HepG2 (cell line): Measurements from ENCODE around the gene B4GALT7. TPM values are rescaled to one million over a fixed set of nuclear protein-coding genes. Genes with fewer than 3 reads are reported as not detected.

Experiments used
- ARNT ChIP-seq: fragments of 450-650 bp; IDR thresholded peaks from 2 replicates; pipeline ENCODE4 v1.6.1; 2017
- ATF7 ChIP-seq, 2 experiments: fragments of 450-650 bp in 1 of 2; sonication (generic) in 1 of 2; formaldehyde crosslinking in 1 of 2; IDR thresholded peaks; 2 replicates each; pipeline versions ENCODE4 v1.4.0 to v1.6.1; 2016 to 2020; ENCODE audit warnings: antibody characterized with exemption in 1 of 2, mild to moderate bottlenecking in 1 of 2, missing genetic modification reagents in 1 of 2
- FOXA3 ChIP-seq: IDR thresholded peaks from 2 replicates; pipeline ENCODE4 v1.6.1; 2016; ENCODE audit warnings: missing genetic modification reagents, missing compliant biosample characterization
- FOXC1 ChIP-seq: sonication (generic); formaldehyde crosslinking; IDR thresholded peaks from 2 replicates; pipeline ENCODE4 v1.8.0; 2022; ENCODE audit warnings: mild to moderate bottlenecking, missing genetic modification reagents, borderline replicate concordance
- GATAD1 ChIP-seq: IDR thresholded peaks from 2 replicates; pipeline ENCODE4 v1.6.1; 2016; ENCODE audit warnings: missing genetic modification reagents, missing compliant biosample characterization
- GATAD2A ChIP-seq: IDR thresholded peaks from 2 replicates; pipeline ENCODE4 v1.6.1; 2016
- GLMP ChIP-seq: sonication (generic); formaldehyde crosslinking; IDR thresholded peaks from 2 replicates; pipeline ENCODE4 v1.9.0; 2021; ENCODE audit warnings: missing genetic modification reagents, mild to moderate bottlenecking, borderline replicate concordance
- HNRNPLL ChIP-seq: fragments of 200-400 bp; formaldehyde crosslinking; IDR thresholded peaks from 2 replicates; pipeline ENCODE4 v1.6.1; 2017; ENCODE audit warnings: mild to moderate bottlenecking, low read depth, low read length; ENCODE audit not compliant: poor library complexity, severe bottlenecking
- IRF2 ChIP-seq: IDR thresholded peaks from 2 replicates; pipeline ENCODE4 v1.6.1; 2018; ENCODE audit warnings: missing genetic modification reagents, missing compliant biosample characterization
- KDM1A ChIP-seq: IDR thresholded peaks from 2 replicates; pipeline ENCODE4 v1.6.1; 2016; ENCODE audit warnings: missing compliant biosample characterization
- KLF16 ChIP-seq, 2 experiments: sonication (generic) in 1 of 2; formaldehyde crosslinking in 1 of 2; IDR thresholded peaks; 2 replicates each; pipeline versions ENCODE4 v1.6.1 to v1.8.0; 2016 to 2023; ENCODE audit warnings: missing genetic modification reagents in 2 of 2, missing compliant biosample characterization in 1 of 2
- MAX ChIP-seq: IDR thresholded peaks from 2 replicates; pipeline ENCODE4 v1.6.1; 2012; ENCODE audit warnings: inconsistent platforms
- MLX ChIP-seq: IDR thresholded peaks from 2 replicates; pipeline ENCODE4 v1.6.1; 2016
- MTF2 ChIP-seq: sonication (generic); formaldehyde crosslinking; IDR thresholded peaks from 2 replicates; pipeline ENCODE4 v1.5.0; 2020; ENCODE audit warnings: missing genetic modification reagents, borderline replicate concordance
- POLR2A ChIP-seq, 2 experiments: IDR thresholded peaks; 2 replicates each; pipeline ENCODE4 v1.6.1; 2011; ENCODE audit warnings: low read depth in 2 of 2, low read length in 2 of 2, mild to moderate bottlenecking in 1 of 2, moderate library complexity in 1 of 2; ENCODE audit not compliant: insufficient read depth in 1 of 2
- SIX1 ChIP-seq: sonication (generic); formaldehyde crosslinking; IDR thresholded peaks from 2 replicates; pipeline ENCODE4 v1.4.0; 2020; ENCODE audit warnings: missing genetic modification reagents, borderline replicate concordance
- TEAD2 ChIP-seq: sonication (generic); formaldehyde crosslinking; IDR thresholded peaks from 2 replicates; pipeline ENCODE4 v1.9.0; 2021; ENCODE audit warnings: missing genetic modification reagents
- TFE3 ChIP-seq: IDR thresholded peaks from 2 replicates; pipeline ENCODE4 v1.6.1; 2016
- ZBTB43 ChIP-seq: sonication (generic); formaldehyde crosslinking; conservative IDR thresholded peaks from 2 replicates; pipeline ENCODE4 v1.4.0; 2020; ENCODE audit warnings: missing genetic modification reagents
- ZNF331 ChIP-seq: sonication (generic); formaldehyde crosslinking; IDR thresholded peaks from 2 replicates; pipeline ENCODE4 v1.4.0; 2020; ENCODE audit warnings: missing genetic modification reagents
- ZNF451 ChIP-seq: sonication (generic); formaldehyde crosslinking; IDR thresholded peaks from 2 replicates; pipeline ENCODE4 v1.5.0; 2020; ENCODE audit warnings: mild to moderate bottlenecking, missing genetic modification reagents
- ZNF496 ChIP-seq: sonication (generic); formaldehyde crosslinking; IDR thresholded peaks from 2 replicates; pipeline ENCODE4 v1.8.1; 2023; ENCODE audit warnings: mild to moderate bottlenecking, moderate library complexity, missing genetic modification reagents; ENCODE audit not compliant: insufficient replicate concordance
- ZNF570 ChIP-seq: sonication (generic); formaldehyde crosslinking; IDR thresholded peaks from 2 replicates; pipeline ENCODE4 v1.4.0; 2020; ENCODE audit warnings: mild to moderate bottlenecking, missing genetic modification reagents, borderline replicate concordance
- ZNF629 ChIP-seq: sonication (generic); formaldehyde crosslinking; conservative IDR thresholded peaks from 2 replicates; pipeline ENCODE4 v1.5.0; 2020; ENCODE audit warnings: missing genetic modification reagents
- ZNF766 ChIP-seq: sonication (generic); formaldehyde crosslinking; IDR thresholded peaks from 2 replicates; pipeline ENCODE4 v1.5.0; 2020; ENCODE audit warnings: missing genetic modification reagents, borderline replicate concordance
- polyA plus RNA-seq, 8 experiments: library from polyadenylated mRNA; depleted of rRNA in 3 of 8; stranded (reverse) in 7 of 8; unstranded in 1 of 8; fragments of >200 nt; fragmentation: Illumina TruSeq in 4 of 8; extraction: Trizol in 4 of 8; gene quantifications; 2 replicates each; pipeline versions ENCODE4 v1.2.1 to v1.2.3, GENCODE V29; 2011 to 2016; ENCODE audit warnings: low read depth in 4 of 8, missing spikeins in 1 of 8, mixed read lengths in 1 of 8; ENCODE audit not compliant: insufficient read depth in 1 of 8
- total RNA-seq, 5 experiments: library from RNA; depleted of rRNA; stranded (reverse); fragments of >200 nt; fragmentation: Illumina TruSeq; extraction: Trizol; gene quantifications; 2 replicates each; pipeline ENCODE4 v1.2.3, GENCODE V29; 2016; ENCODE audit warnings: low read depth in 1 of 5

B4GALT7 gene
- total and polyA plus RNA-seq, 2 of the 13 experiments (the other 11 are each of a cell fraction or from before 2014, with no cell fraction given) = 16.4 to 20.5 TPM

GRCh38 chr5:177607452-177608192 is 7.7 kb downstream of the B4GALT7 start (continued):
- 0 out of 2 replicates have a peak, but pooled peaks have one; percentile 27 for TF ChIP-seq KDM1A (CRISPR knock-in tag)
- no peak for TF ChIP-seq TEAD2 (CRISPR knock-in tag)
- peak; percentile 49; the same call in 1 of the 2 replicates for TF ChIP-seq GATAD2A (CRISPR knock-in tag)
- 0 out of 2 replicates have a peak, but pooled peaks have one; percentile 28 for TF ChIP-seq ZNF331
- no peak for TF ChIP-seq ZNF766 (CRISPR knock-in tag)
- no peak for TF ChIP-seq GLMP (CRISPR knock-in tag)
- no peak for TF ChIP-seq IRF2
- 0 out of 2 replicates have a peak, but pooled peaks have one; percentile 51 for TF ChIP-seq ZNF451 (CRISPR knock-in tag)
- no peak for TF ChIP-seq ZBTB43 (CRISPR knock-in tag)
- TF ChIP-seq GATAD1 = no peak
- peak in 1 of 2 experiments; percentile 38; a peak in 1 of 4 replicates for TF ChIP-seq KLF16 (CRISPR knock-in tag; IDR thresholded peaks at IDR 0.05)
- TF ChIP-seq ZNF629 = no peak
- no peak for TF ChIP-seq ZNF570 (CRISPR knock-in tag)
- peak; percentile 37; the same call in 1 of the 2 replicates for TF ChIP-seq FOXC1 (CRISPR knock-in tag)
- no peak for TF ChIP-seq MLX (CRISPR knock-in tag)
- peak; percentile 49; the same call in 1 of the 2 replicates for TF ChIP-seq MTF2
- no peak for TF ChIP-seq ZNF496 (CRISPR knock-in tag)
- TF ChIP-seq FOXA3 = 0 out of 2 replicates have a peak, but pooled peaks have one; percentile 25
- TF ChIP-seq ARNT = no peak
- no peak for TF ChIP-seq SIX1 (CRISPR knock-in tag)
- no peak for TF ChIP-seq TFE3 (CRISPR knock-in tag)
- peak; percentile 62; the same call in 1 of the 2 replicates for TF ChIP-seq MAX
- peak; percentile 48 for TF ChIP-seq HNRNPLL
- TF ChIP-seq POLR2A (IDR thresholded peaks at IDR 0.05; ENCODE audit: insufficient read depth in 1 of 2, low read depth in 2 of 2, low read length in 2 of 2) = no peak
- no peak for TF ChIP-seq ATF7 (IDR thresholded peaks at IDR 0.05)
- TF ChIP-seq ATF7 (CRISPR knock-in tag; IDR thresholded peaks at IDR 0.05) = no peak
